OCI-LY3 (cell line): ENCODE results near the gene SLC25A24.

Source experiments
- H2AFZ ChIP-seq: fragments of 200-600, 300-600 bp; shearing (Covaris generic); 2 replicates; pipeline ENCODE4 v1.6.0; 2014; ENCODE audit warnings: antibody characterized with exemption, low read depth, low read length
- H3K27ac ChIP-seq: fragments of 200-600, 300-600 bp; sonication (generic); 2 replicates; pipeline ENCODE4 v1.5.1; 2014; ENCODE audit warnings: mild to moderate bottlenecking, low read length, moderate library complexity, mixed read lengths
- H3K27me3 ChIP-seq: fragments of 200-600, 300-600 bp; sonication (generic); 2 replicates; pipeline ENCODE4 v1.6.1; 2014; ENCODE audit warnings: low read depth, low read length, mixed read lengths
- H3K36me3 ChIP-seq: fragments of 200-600, 300-600 bp; sonication (generic); replicated peaks from 2 replicates; pipeline ENCODE3; 2014; ENCODE audit warnings: low read depth, low read length, mixed read lengths
- H3K4me1 ChIP-seq: fragments of 300-600, 200-600 bp; sonication (generic); 2 replicates; pipeline ENCODE4 v1.6.1; 2014; ENCODE audit warnings: low read length, mixed read lengths
- H3K4me2 ChIP-seq: fragments of 200-600, 300-600 bp; sonication (generic); 2 replicates; pipeline ENCODE4 v1.6.1; 2014; ENCODE audit warnings: low read length, mixed read lengths
- H3K4me3 ChIP-seq: fragments of 300-600, 200-600 bp; sonication (generic); 2 replicates; pipeline ENCODE4 v1.5.1; 2014; ENCODE audit warnings: antibody characterized with exemption, mild to moderate bottlenecking, low read length, moderate library complexity
- H3K79me2 ChIP-seq: fragments of 300-600, 200-600 bp; shearing (Covaris generic); 2 replicates; pipeline ENCODE4 v1.6.1; 2014; ENCODE audit warnings: mild to moderate bottlenecking, low read length, mixed read lengths
- H3K9ac ChIP-seq: fragments of 300-600, 200-600 bp; shearing (Covaris generic); 2 replicates; pipeline ENCODE4 v1.6.0; 2014; ENCODE audit warnings: mild to moderate bottlenecking, low read length, moderate library complexity
- H3K9me3 ChIP-seq: fragments of 200-600, 300-600 bp; shearing (Covaris generic); 2 replicates; pipeline ENCODE4 v1.6.1; 2014; ENCODE audit warnings: low read length, mixed read lengths; ENCODE audit not compliant: insufficient read depth
- H4K20me1 ChIP-seq: fragments of 200-600, 300-600 bp; sonication (generic); 2 replicates; pipeline ENCODE4 v1.6.1; 2016; ENCODE audit warnings: low read length, mixed read lengths; ENCODE audit not compliant: insufficient read depth
- EZH2phosphoT487 ChIP-seq: fragments of 200-600 bp; shearing (Covaris generic); IDR thresholded peaks from 2 replicates; pipeline ENCODE4 v1.6.1; 2018; ENCODE audit warnings: antibody characterized with exemption, mixed run types, low read depth
- TF ChIP-seq, protein P1 (sequence below): fragments of 200-600, 300-600 bp; sonication (generic); IDR thresholded peaks from 2 replicates; pipeline ENCODE4 v1.5.1; 2014; ENCODE audit warnings: antibody characterized with exemption, low read length, low read depth

The SLC25A24 gene

DNA sequence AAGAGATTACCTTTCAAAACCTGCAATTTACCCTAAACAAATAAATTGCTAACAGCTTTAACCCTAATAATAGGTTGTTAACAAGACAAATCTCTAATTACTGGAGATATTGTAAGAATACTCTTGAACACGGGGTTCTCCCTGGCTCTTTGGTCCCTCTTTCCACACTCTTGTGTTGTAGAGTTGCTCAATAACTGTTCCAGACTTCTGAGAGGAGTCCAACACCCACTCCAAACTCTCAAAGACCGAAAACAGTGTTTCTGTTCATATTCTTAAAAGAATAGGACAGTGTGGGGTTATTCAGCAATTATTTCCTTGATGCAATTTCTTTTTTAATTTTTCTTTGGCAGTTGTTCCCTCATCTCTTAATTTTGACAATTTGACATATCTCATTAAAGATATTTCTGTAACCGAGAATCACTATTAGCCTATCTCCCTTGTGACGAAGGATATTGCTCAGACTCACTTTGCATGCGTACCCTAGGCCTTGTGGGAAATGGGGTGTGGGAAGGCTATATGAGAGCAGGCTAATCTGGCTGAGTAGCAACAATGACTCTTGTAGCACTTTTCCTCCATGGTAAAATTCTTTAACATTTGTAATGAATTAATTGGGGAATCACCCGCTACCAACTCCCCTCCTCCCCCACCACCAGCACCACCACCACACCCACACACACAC is 90.7 kb downstream of the SLC25A24 start:
- no peaks in the 10 kb centered on the region for H3K36me3 ChIP-seq
- H3K4me3 ChIP-seq: no peak overlapping the region
- H3K9me3 ChIP-seq: no peaks in the 10 kb centered on the region
- no peaks in the 10 kb centered on the region for H3K4me1 ChIP-seq
- H3K79me2 ChIP-seq: no peaks in the 10 kb centered on the region
- H3K4me2 ChIP-seq: no peak overlapping the region
- no peaks in the 10 kb centered on the region for H3K27me3 ChIP-seq
- no peak overlapping the region for H3K27ac ChIP-seq
- no peaks in the 10 kb centered on the region for H4K20me1 ChIP-seq
- H3K9ac ChIP-seq: no peak overlapping the region
- no peak for TF ChIP-seq EZH2phosphoT487
- TF ChIP-seq, protein P1, sequence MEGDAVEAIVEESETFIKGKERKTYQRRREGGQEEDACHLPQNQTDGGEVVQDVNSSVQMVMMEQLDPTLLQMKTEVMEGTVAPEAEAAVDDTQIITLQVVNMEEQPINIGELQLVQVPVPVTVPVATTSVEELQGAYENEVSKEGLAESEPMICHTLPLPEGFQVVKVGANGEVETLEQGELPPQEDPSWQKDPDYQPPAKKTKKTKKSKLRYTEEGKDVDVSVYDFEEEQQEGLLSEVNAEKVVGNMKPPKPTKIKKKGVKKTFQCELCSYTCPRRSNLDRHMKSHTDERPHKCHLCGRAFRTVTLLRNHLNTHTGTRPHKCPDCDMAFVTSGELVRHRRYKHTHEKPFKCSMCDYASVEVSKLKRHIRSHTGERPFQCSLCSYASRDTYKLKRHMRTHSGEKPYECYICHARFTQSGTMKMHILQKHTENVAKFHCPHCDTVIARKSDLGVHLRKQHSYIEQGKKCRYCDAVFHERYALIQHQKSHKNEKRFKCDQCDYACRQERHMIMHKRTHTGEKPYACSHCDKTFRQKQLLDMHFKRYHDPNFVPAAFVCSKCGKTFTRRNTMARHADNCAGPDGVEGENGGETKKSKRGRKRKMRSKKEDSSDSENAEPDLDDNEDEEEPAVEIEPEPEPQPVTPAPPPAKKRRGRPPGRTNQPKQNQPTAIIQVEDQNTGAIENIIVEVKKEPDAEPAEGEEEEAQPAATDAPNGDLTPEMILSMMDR: no peak
- no peak overlapping the region for H2AFZ ChIP-seq

DNA sequence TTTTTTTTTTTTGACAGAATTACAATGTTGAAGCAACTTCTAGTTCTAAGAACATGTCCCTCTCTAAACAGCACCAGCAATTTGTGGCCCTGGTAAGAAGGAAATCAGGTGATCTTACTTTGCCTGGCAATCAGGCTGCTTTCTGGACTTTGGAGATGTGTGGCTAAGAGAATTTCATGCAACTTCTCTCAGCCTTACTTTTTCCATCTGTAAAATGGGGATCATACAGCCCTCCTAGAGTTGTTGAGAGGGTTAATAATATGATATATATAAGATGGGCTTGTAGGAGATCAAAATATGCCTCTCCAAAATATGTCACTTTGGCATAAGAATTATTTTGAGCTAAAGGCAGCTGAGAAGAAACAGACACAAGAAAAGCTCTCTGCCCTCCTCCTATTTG is 92.0 kb downstream of the SLC25A24 start:
- H3K79me2 ChIP-seq: no peaks in the 10 kb centered on the region
- no peaks in the 10 kb centered on the region for H3K36me3 ChIP-seq
- no peaks in the 10 kb centered on the region for H3K27me3 ChIP-seq
- H2AFZ ChIP-seq: no peak overlapping the region
- no peaks in the 10 kb centered on the region for H4K20me1 ChIP-seq
- no peak overlapping the region for H3K4me3 ChIP-seq
- no peaks in the 10 kb centered on the region for H3K9me3 ChIP-seq
- no peak overlapping the region for H3K4me2 ChIP-seq
- H3K27ac ChIP-seq: no peak overlapping the region
- TF ChIP-seq, protein P1: no peak
- TF ChIP-seq EZH2phosphoT487: no peak
- no peak overlapping the region for H3K9ac ChIP-seq
- H3K4me1 ChIP-seq: no peaks in the 10 kb centered on the region

DNA sequence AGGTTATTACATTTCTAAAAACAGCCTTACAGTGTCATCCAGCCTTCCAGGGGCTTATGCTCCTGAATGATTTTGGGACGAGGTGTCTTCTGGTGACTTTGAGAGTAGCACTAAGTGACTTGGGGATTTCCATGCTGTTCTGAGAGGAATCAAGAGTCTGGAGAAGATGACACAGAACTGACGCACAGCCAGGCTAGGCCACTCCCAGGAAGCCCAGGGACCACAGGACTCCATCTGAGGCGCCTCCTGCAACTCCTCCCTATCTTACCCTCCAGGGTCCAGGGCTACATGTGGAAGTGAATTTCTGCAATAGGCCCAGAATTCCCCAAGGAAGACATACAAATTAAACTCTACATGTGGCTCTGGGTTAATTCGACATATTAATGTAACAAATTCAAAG is 92.5 kb downstream of the SLC25A24 start:
- Histone ChIP-seq H3K4me1 (no peaks in the 10 kb centered on the region), H3K9ac (no peak overlapping the region), H3K27me3 (no peaks in the 10 kb centered on the region), H3K4me3 (no peak overlapping the region), H3K4me2 (no peak overlapping the region), H4K20me1 (no peaks in the 10 kb centered on the region), H2AFZ (no peak overlapping the region), H3K27ac (no peak overlapping the region), H3K9me3 (no peaks in the 10 kb centered on the region), H3K79me2 (no peaks in the 10 kb centered on the region), H3K36me3 (no peaks in the 10 kb centered on the region)
- no peak for TF ChIP-seq EZH2phosphoT487
- TF ChIP-seq, protein P1: no peak

DNA sequence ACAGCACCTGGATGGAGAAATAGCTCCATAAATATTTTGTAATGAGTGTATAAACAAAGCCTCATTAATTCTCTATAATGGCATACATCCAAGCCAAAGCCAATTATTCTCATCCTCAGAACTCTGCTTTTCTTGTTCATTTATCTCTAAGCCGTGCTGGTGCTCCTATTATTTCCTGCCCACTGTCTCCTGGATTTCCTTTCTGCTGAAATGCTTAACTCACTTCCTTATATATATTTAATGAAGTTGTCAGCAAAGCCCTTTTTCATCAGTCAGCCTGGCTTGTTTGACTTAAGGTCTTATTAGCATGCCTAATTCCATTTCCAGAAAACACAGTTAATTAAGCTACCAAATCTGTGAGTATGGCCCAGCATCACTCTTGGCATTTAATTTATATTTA is 93.4 kb downstream of the SLC25A24 start:
- Histone ChIP-seq H3K79me2 (no peaks in the 10 kb centered on the region), H3K4me1 (no peaks in the 10 kb centered on the region), H3K9me3 (no peaks in the 10 kb centered on the region), H3K4me2 (no peak overlapping the region), H3K9ac (no peak overlapping the region), H3K27ac (no peak overlapping the region), H2AFZ (no peak overlapping the region), H3K4me3 (no peak overlapping the region), H3K36me3 (no peaks in the 10 kb centered on the region), H3K27me3 (0 out of 2 replicates have a peak, but pooled peaks cover 5% of the 10 kb centered on the region), H4K20me1 (no peaks in the 10 kb centered on the region)
- TF ChIP-seq, protein P1: no peak
- no peak for TF ChIP-seq EZH2phosphoT487
